Mesenchymal stem cell (in vitro differentiated cells and primary cell): ENCODE measurements around the gene OGA.
A peak's percentile ranks its signal among the peaks of the same experiment; 100 is the strongest.

Experiments
- DNase-seq: peaks from one replicate; pipeline ENCODE4 v3.0.0-alpha.2; 2013
- H2AFZ ChIP-seq: one replicate; pipeline ENCODE4 v1.6.1; 2013; ENCODE audit warnings: low read depth, mild to moderate bottlenecking, control low read depth, inconsistent platforms, low read length, moderate library complexity
- H2AK5ac ChIP-seq: 2 replicates; pipeline ENCODE4 v1.6.1; 2013; ENCODE audit warnings: low read length, moderate library complexity, mild to moderate bottlenecking, inconsistent platforms; ENCODE audit not compliant: severe bottlenecking
- H2BK120ac ChIP-seq: one replicate; pipeline ENCODE4 v1.6.1; 2013; ENCODE audit warnings: low read depth, mild to moderate bottlenecking, inconsistent platforms, low read length, moderate library complexity
- H2BK12ac ChIP-seq, 2 experiments: one replicate each; pipeline ENCODE4 v1.6.1; 2013; ENCODE audit warnings: inconsistent platforms in 2 of 2, low read length in 2 of 2, mild to moderate bottlenecking in 2 of 2, moderate library complexity in 2 of 2, control low read depth in 1 of 2
- H2BK15ac ChIP-seq: one replicate; pipeline ENCODE4 v1.6.1; 2013; ENCODE audit warnings: mild to moderate bottlenecking, low read depth, inconsistent platforms; ENCODE audit not compliant: poor library complexity, severe bottlenecking
- H2BK5ac ChIP-seq: 2 replicates; pipeline ENCODE4 v1.6.1; 2013; ENCODE audit warnings: low read depth, mild to moderate bottlenecking, low read length, control low read depth, inconsistent platforms; ENCODE audit not compliant: poor library complexity, severe bottlenecking
- H3K14ac ChIP-seq, 2 experiments: one replicate each; pipeline ENCODE4 v1.6.1; 2013; ENCODE audit warnings: inconsistent platforms in 2 of 2, low read length in 2 of 2, control low read depth in 1 of 2, mild to moderate bottlenecking in 1 of 2, moderate library complexity in 1 of 2
- H3K18ac ChIP-seq, 2 experiments: one replicate each; pipeline ENCODE4 v1.6.1; 2013; ENCODE audit warnings: inconsistent platforms in 2 of 2, low read length in 2 of 2, control low read depth in 1 of 2, low read depth in 1 of 2, mild to moderate bottlenecking in 1 of 2
- H3K23ac ChIP-seq, 2 experiments: one replicate each; pipeline ENCODE4 v1.6.1; 2013; ENCODE audit warnings: inconsistent platforms in 2 of 2, low read length in 2 of 2, mild to moderate bottlenecking in 2 of 2, moderate library complexity in 2 of 2, control low read depth in 1 of 2
- H3K27ac ChIP-seq: 2 replicates; pipeline ENCODE4 v1.5.1; 2013; ENCODE audit warnings: mild to moderate bottlenecking, moderate library complexity, low read length, control low read depth, inconsistent platforms; ENCODE audit not compliant: poor library complexity, severe bottlenecking
- H3K27me3 ChIP-seq, 2 experiments: 2 replicates each; pipeline versions ENCODE4 v1.6.1 to v1.7.0; 2013; ENCODE audit warnings: low read length in 2 of 2, mild to moderate bottlenecking in 2 of 2, moderate library complexity in 2 of 2, control low read depth in 1 of 2, inconsistent platforms in 1 of 2; ENCODE audit not compliant: control insufficient read depth in 1 of 2, insufficient read depth in 1 of 2
- H3K36me3 ChIP-seq, 2 experiments: 2 replicates each; pipeline versions ENCODE4 v1.6.1 to v1.7.0; 2013; ENCODE audit warnings: low read length in 2 of 2, control low read depth in 1 of 2, inconsistent platforms in 1 of 2, low read depth in 1 of 2, mild to moderate bottlenecking in 1 of 2; ENCODE audit not compliant: insufficient read depth in 2 of 2, control insufficient read depth in 1 of 2
- H3K4ac ChIP-seq, 2 experiments: one replicate each; pipeline ENCODE4 v1.6.1; 2013; ENCODE audit warnings: inconsistent platforms in 2 of 2, low read length in 2 of 2, mild to moderate bottlenecking in 2 of 2, moderate library complexity in 2 of 2, control low read depth in 1 of 2, low read depth in 1 of 2
- H3K4me1 ChIP-seq: 2 replicates; pipeline ENCODE4 v1.6.1; 2013; ENCODE audit warnings: low read depth, low read length, control low read depth; ENCODE audit not compliant: control insufficient read depth, insufficient read depth
- H3K4me2 ChIP-seq: 2 replicates; pipeline ENCODE4 v1.6.1; 2013; ENCODE audit warnings: low read length, mild to moderate bottlenecking, inconsistent platforms; ENCODE audit not compliant: poor library complexity, severe bottlenecking
- H3K4me3 ChIP-seq, 2 experiments: 2 replicates each; pipeline versions ENCODE4 v1.5.1 to v1.7.0; 2013; ENCODE audit warnings: low read length in 2 of 2, mild to moderate bottlenecking in 2 of 2, control low read depth in 1 of 2, low read depth in 1 of 2; ENCODE audit not compliant: insufficient read depth in 1 of 2
- H3K79me1 ChIP-seq: replicated peaks from 2 replicates; pipeline ENCODE4 v1.6.1; 2013; ENCODE audit warnings: mild to moderate bottlenecking, control low read depth, low read length, inconsistent platforms; ENCODE audit not compliant: poor library complexity, severe bottlenecking
- H3K9ac ChIP-seq: 2 replicates; pipeline ENCODE4 v1.7.0; 2013; ENCODE audit warnings: mild to moderate bottlenecking, low read length, moderate library complexity
- H3K9me3 ChIP-seq: 2 replicates; pipeline ENCODE4 v1.7.0; 2013; ENCODE audit warnings: mild to moderate bottlenecking, low read length; ENCODE audit not compliant: control insufficient read depth
- H4K8ac ChIP-seq: one replicate; pipeline ENCODE4 v1.6.1; 2013; ENCODE audit warnings: inconsistent platforms, mild to moderate bottlenecking, low read length, moderate library complexity
- H4K91ac ChIP-seq: one replicate; pipeline ENCODE4 v1.6.1; 2013; ENCODE audit warnings: mild to moderate bottlenecking, low read length, inconsistent platforms
- WGBS: methylation state at CpG from one replicate; pipeline ENCODE4 v1.1.7; 2013; ENCODE audit warnings: mixed read lengths; 5-methylcytosine and 5-hydroxymethylcytosine counted together

Gene OGA

GRCh38 chr10:101758858-101759257 lies 59.4 kb downstream of the OGA start:
- H3K18ac ChIP-seq: no peak overlapping the region
- H3K23ac ChIP-seq: no peak overlapping the region
- H4K91ac ChIP-seq: no peak overlapping the region
- no peak overlapping the region for H3K9ac ChIP-seq
- peaks cover 60 to 81% of the 10 kb centered on the region in 2 experiments for H3K27me3 ChIP-seq
- H3K14ac ChIP-seq: no peak overlapping the region
- DNase-seq: no peak
- no peaks in the 10 kb centered on the region for H3K4me1 ChIP-seq
- no peaks in the 10 kb centered on the region for H3K36me3 ChIP-seq
- H2BK5ac ChIP-seq: no peak overlapping the region
- no peak overlapping the region for H2AFZ ChIP-seq
- H4K8ac ChIP-seq: no peak overlapping the region
- no peaks in the 10 kb centered on the region for H3K9me3 ChIP-seq
- no peak overlapping the region for H2AK5ac ChIP-seq
- WGBS: 73% methylated on average over 2 of the region's 2 CpGs
- no peaks in the 10 kb centered on the region for H3K79me1 ChIP-seq
- H2BK120ac ChIP-seq: no peak overlapping the region
- H3K4me2 ChIP-seq: no peak overlapping the region
- H3K27ac ChIP-seq: no peak overlapping the region
- no peak overlapping the region for H3K4ac ChIP-seq
- no peak overlapping the region for H2BK12ac ChIP-seq
- no peak overlapping the region for H3K4me3 ChIP-seq
- no peak overlapping the region for H2BK15ac ChIP-seq

DNA sequence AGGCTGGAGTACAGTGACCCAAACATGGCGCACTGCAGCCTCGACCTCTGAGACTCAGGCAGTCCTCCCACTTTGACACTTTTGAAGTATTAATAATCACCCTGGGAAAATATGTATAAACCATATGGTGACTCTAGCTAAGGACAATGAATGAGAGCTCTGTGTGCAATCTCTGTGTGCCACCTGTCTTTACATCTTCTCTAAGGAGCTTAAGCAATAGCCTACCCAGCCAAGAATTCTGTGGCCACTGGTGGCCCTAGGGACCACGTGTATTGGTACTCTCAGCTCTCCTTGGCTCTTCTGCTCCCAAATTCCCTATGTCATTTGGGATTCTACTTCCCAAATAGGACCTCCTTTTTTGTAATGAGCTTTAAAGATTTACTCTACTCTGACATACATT lies 66.0 kb downstream of the OGA start:
- Histone ChIP-seq H2BK15ac (no peak overlapping the region), H3K27ac (no peak overlapping the region), H4K8ac (no peak overlapping the region), H2AK5ac (no peak overlapping the region), H3K27me3 (peaks cover 27 to 56% of the 10 kb centered on the region in 2 experiments), H3K18ac (no peak overlapping the region), H4K91ac (no peak overlapping the region), H3K4me2 (no peak overlapping the region), H3K4me3 (no peak overlapping the region), H3K23ac (no peak overlapping the region), H3K9me3 (no peaks in the 10 kb centered on the region), H2BK12ac (no peak overlapping the region), H3K79me1 (no peaks in the 10 kb centered on the region), H2AFZ (no peak overlapping the region), H3K36me3 (no peaks in the 10 kb centered on the region), H3K4ac (no peak overlapping the region), H2BK120ac (no peak overlapping the region), H3K4me1 (no peaks in the 10 kb centered on the region), H3K9ac (no peak overlapping the region), H2BK5ac (no peak overlapping the region), H3K14ac (no peak overlapping the region)
- WGBS: 59% methylated on average over 1 of the region's 3 CpGs
- DNase-seq: no peak

- Histone ChIP-seq H2BK5ac (no peak overlapping the region), H3K4me3 (no peak overlapping the region), H2BK12ac (no peak overlapping the region), H3K27me3 (peaks cover 35 to 55% of the 10 kb centered on the region in 2 experiments), H2AFZ (no peak overlapping the region), H3K9me3 (no peaks in the 10 kb centered on the region), H4K8ac (peak overlapping the region; percentile 23), H3K79me1 (no peaks in the 10 kb centered on the region), H2AK5ac (no peak overlapping the region), H2BK15ac (no peak overlapping the region), H3K4me2 (no peak overlapping the region), H3K4ac (no peak overlapping the region), H3K14ac (no peak overlapping the region), H3K18ac (no peak overlapping the region), H4K91ac (no peak overlapping the region), H3K4me1 (no peaks in the 10 kb centered on the region), H2BK120ac (no peak overlapping the region), H3K27ac (no peak overlapping the region), H3K23ac (no peak overlapping the region), H3K9ac (no peak overlapping the region), H3K36me3 (no peaks in the 10 kb centered on the region)
- 38% methylated on average over 18 of the region's 19 CpGs for WGBS
- no peak for DNase-seq
Measured at GRCh38 chr10:101749047-101750016, 68.9 kb downstream of the OGA start.

GRCh38 chr10:101748496-101748895 lies 69.7 kb downstream of the OGA start:
- no peak overlapping the region for H2BK12ac ChIP-seq
- H3K14ac ChIP-seq: no peak overlapping the region
- H4K8ac ChIP-seq: no peak overlapping the region
- no peak for DNase-seq
- no peak overlapping the region for H4K91ac ChIP-seq
- H3K27ac ChIP-seq: no peak overlapping the region
- no peak overlapping the region for H3K23ac ChIP-seq
- H3K4me1 ChIP-seq: no peaks in the 10 kb centered on the region
- no peak overlapping the region for H3K4ac ChIP-seq
- 64% methylated on average over 3 of the region's 3 CpGs for WGBS
- H3K27me3 ChIP-seq: peaks cover 35 to 47% of the 10 kb centered on the region in 2 experiments
- no peak overlapping the region for H2BK15ac ChIP-seq
- H3K36me3 ChIP-seq: no peaks in the 10 kb centered on the region
- no peak overlapping the region for H3K4me2 ChIP-seq
- H2AFZ ChIP-seq: no peak overlapping the region
- H2AK5ac ChIP-seq: no peak overlapping the region
- no peak overlapping the region for H3K9ac ChIP-seq
- no peak overlapping the region for H3K4me3 ChIP-seq
- no peaks in the 10 kb centered on the region for H3K9me3 ChIP-seq
- H2BK120ac ChIP-seq: no peak overlapping the region
- no peak overlapping the region for H3K18ac ChIP-seq
- no peaks in the 10 kb centered on the region for H3K79me1 ChIP-seq
- no peak overlapping the region for H2BK5ac ChIP-seq
